ENCODE measurements around the gene TCHHL1.

Gene TCHHL1

GRCh38 chr1:152089014-152089674, at the start of gene TCHHL1:
TCHHL1 (minus strand) TSS chr1:152089064; CDS start chr1:152088143, 921 bp downstream.
- TF ChIP-seq CSRNP3 (CRISPR knock-in tag; IDR thresholded peaks at IDR 0.05) (no peak), ZFP3 (CRISPR knock-in tag; IDR thresholded peaks at IDR 0.05) (no peak), ISL1 (CRISPR knock-in tag; IDR thresholded peaks at IDR 0.05) (no peak), TCF4 (CRISPR knock-in tag; IDR thresholded peaks at IDR 0.05; ENCODE audit: borderline replicate concordance) (no peak), CSDC2 (CRISPR knock-in tag; IDR thresholded peaks at IDR 0.05) (no peak), RARB (CRISPR knock-in tag; IDR thresholded peaks at IDR 0.05) (no peak), ZNF565 (CRISPR knock-in tag; conservative IDR thresholded peaks at IDR 0.05; ENCODE audit: low read depth) (no peak), PATZ1 (CRISPR knock-in tag; IDR thresholded peaks at IDR 0.05; ENCODE audit: borderline replicate concordance) (no peak), BACH2 (CRISPR knock-in tag; IDR thresholded peaks at IDR 0.05; ENCODE audit: borderline replicate concordance) (no peak), TOX (CRISPR knock-in tag; IDR thresholded peaks at IDR 0.05; ENCODE audit: borderline replicate concordance) (no peak), GLIS3 (CRISPR knock-in tag; IDR thresholded peaks at IDR 0.05) (no peak), ZNF70 (CRISPR knock-in tag; IDR thresholded peaks at IDR 0.05) (no peak), CREB5 (CRISPR knock-in tag; IDR thresholded peaks at IDR 0.05; ENCODE audit: low read depth) (no peak), ARNTL (CRISPR knock-in tag; IDR thresholded peaks at IDR 0.05; ENCODE audit: borderline replicate concordance, low read depth) (no peak), OSR1 (CRISPR knock-in tag; IDR thresholded peaks at IDR 0.05) (no peak)

GRCh38 chr1:152137215-152137614, 48.4 kb upstream of the TCHHL1 start:
- TF ChIP-seq CSRNP3 (CRISPR knock-in tag; IDR thresholded peaks at IDR 0.05) (no peak), TCF4 (CRISPR knock-in tag; IDR thresholded peaks at IDR 0.05; ENCODE audit: borderline replicate concordance) (no peak), ZNF70 (CRISPR knock-in tag; IDR thresholded peaks at IDR 0.05) (no peak), ZNF565 (CRISPR knock-in tag; conservative IDR thresholded peaks at IDR 0.05; ENCODE audit: low read depth) (no peak), TSHZ2 (CRISPR knock-in tag; IDR thresholded peaks at IDR 0.05) (no peak), RARB (CRISPR knock-in tag; IDR thresholded peaks at IDR 0.05) (no peak), ZFP3 (CRISPR knock-in tag; IDR thresholded peaks at IDR 0.05) (no peak), BACH2 (CRISPR knock-in tag; IDR thresholded peaks at IDR 0.05; ENCODE audit: borderline replicate concordance) (no peak), GLIS3 (CRISPR knock-in tag; IDR thresholded peaks at IDR 0.05) (no peak), ZNF8 (CRISPR knock-in tag; IDR thresholded peaks at IDR 0.05) (no peak), PPARA (CRISPR knock-in tag; IDR thresholded peaks at IDR 0.05; ENCODE audit: borderline replicate concordance) (no peak), TOX (CRISPR knock-in tag; IDR thresholded peaks at IDR 0.05; ENCODE audit: borderline replicate concordance) (no peak), ZFP30 (CRISPR knock-in tag; IDR thresholded peaks at IDR 0.05) (no peak), ZC3H10 (CRISPR knock-in tag; IDR thresholded peaks at IDR 0.05) (no peak), CSDC2 (CRISPR knock-in tag; IDR thresholded peaks at IDR 0.05) (no peak), CREB5 (CRISPR knock-in tag; IDR thresholded peaks at IDR 0.05; ENCODE audit: low read depth) (no peak), PATZ1 (CRISPR knock-in tag; IDR thresholded peaks at IDR 0.05; ENCODE audit: borderline replicate concordance) (no peak), OSR1 (CRISPR knock-in tag; IDR thresholded peaks at IDR 0.05) (no peak)
- no peak for ATAC-seq

More at GRCh38 chr1:152089014-152089674, at the start of gene TCHHL1:
- ATAC-seq = no peak
